BE2C (cell line): ENCODE measurements around the gene GAS7.
"Not testable (repeated sequence)": the region's sequence is repeated elsewhere in the genome, so short reads cannot be mapped to it uniquely, and the experiment has no call there.

Experiments
- DNase-seq: peaks from one replicate; pipeline ENCODE4 v3.0.0-alpha.2; 2020
- H3K27me3 ChIP-seq: fragments of 250-450 bp; sonication (Bioruptor Pico); 2 replicates; pipeline ENCODE4 v1.5.1; 2020; ENCODE audit warnings: mild to moderate bottlenecking
- H3K36me3 ChIP-seq: fragments of 250-450 bp; sonication (Bioruptor Pico); 2 replicates; pipeline ENCODE4 v1.5.1; 2020; ENCODE audit warnings: mild to moderate bottlenecking
- H3K4me1 ChIP-seq: fragments of 250-450 bp; sonication (Bioruptor Pico); 2 replicates; pipeline ENCODE4 v1.5.1; 2020
- H3K4me3 ChIP-seq: 2 replicates; pipeline ENCODE4 v1.5.1; 2011; ENCODE audit warnings: low read depth, low read length
- H3K9me3 ChIP-seq: fragments of 250-450 bp; sonication (Bioruptor Pico); 2 replicates; pipeline ENCODE4 v1.5.1; 2020
- CTCF ChIP-seq: IDR thresholded peaks from 2 replicates; pipeline ENCODE4 v1.5.1; 2012; ENCODE audit warnings: mild to moderate bottlenecking, low read depth, low read length

Gene GAS7

GRCh38 chr17:10061111-10061845, 137.1 kb downstream of the GAS7 start:
- Histone ChIP-seq H3K9me3 (no peaks in the 10 kb centered on the region), H3K4me1 (no peaks in the 10 kb centered on the region), H3K4me3 (no peak overlapping the region), H3K36me3 (no peaks in the 10 kb centered on the region), H3K27me3 (no peaks in the 10 kb centered on the region)
- no peak for DNase-seq
- no peak for TF ChIP-seq CTCF

GRCh38 chr17:10060526-10060925, 137.9 kb downstream of the GAS7 start:
- Histone ChIP-seq H3K4me1 (no peaks in the 10 kb centered on the region), H3K4me3 (no peak overlapping the region), H3K27me3 (no peaks in the 10 kb centered on the region), H3K9me3 (no peaks in the 10 kb centered on the region), H3K36me3 (no peaks in the 10 kb centered on the region)
- TF ChIP-seq CTCF, result no peak
- DNase-seq, result no peak

GRCh38 chr17:10059684-10060211, 138.7 kb downstream of the GAS7 start:
- H3K9me3 ChIP-seq, result no peaks in the 10 kb centered on the region
- H3K36me3 ChIP-seq, result no peaks in the 10 kb centered on the region
- DNase-seq, result no peak
- no peaks in the 10 kb centered on the region for H3K27me3 ChIP-seq
- no peaks in the 10 kb centered on the region for H3K4me1 ChIP-seq
- TF ChIP-seq CTCF, result no peak
- H3K4me3 ChIP-seq, result no peak overlapping the region

- Histone ChIP-seq H3K4me1 (no peaks in the 10 kb centered on the region), H3K27me3 (no peaks in the 10 kb centered on the region)
These were observed 139.3 kb downstream of the GAS7 start for GRCh38 chr17:10058921-10059683.

GRCh38 chr17:10057466-10057865, 140.9 kb downstream of the GAS7 start:
- H3K27me3 ChIP-seq, DNase-seq, H3K4me3 ChIP-seq, H3K9me3 ChIP-seq, H3K4me1 ChIP-seq, H3K36me3 ChIP-seq: not testable (repeated sequence)

More at GRCh38 chr17:10058921-10059683, 139.3 kb downstream of the GAS7 start:
- Histone ChIP-seq H3K4me3 (no peak overlapping the region), H3K9me3 (no peaks in the 10 kb centered on the region), H3K36me3 (no peaks in the 10 kb centered on the region)
- DNase-seq, result no peak
- TF ChIP-seq CTCF, result no peak

- no peaks in the 10 kb centered on the region for H3K4me1 ChIP-seq
- no peaks in the 10 kb centered on the region for H3K36me3 ChIP-seq
- H3K4me3 ChIP-seq, result no peak overlapping the region
- no peak for DNase-seq
- H3K27me3 ChIP-seq, result no peaks in the 10 kb centered on the region
- no peaks in the 10 kb centered on the region for H3K9me3 ChIP-seq
- TF ChIP-seq CTCF, result no peak
These were observed 143.0 kb downstream of the GAS7 start for GRCh38 chr17:10055262-10055975.
